NOMO-1 (cell line): ENCODE results near the gene ADCY1.

Experiments
- DNase-seq, 2 experiments: peaks; one replicate each; lab custom pipeline; 2025; ENCODE audit not compliant: unreplicated experiment in 2 of 2; lab: John Stamatoyannopoulos, UW

Gene ADCY1

DNA sequence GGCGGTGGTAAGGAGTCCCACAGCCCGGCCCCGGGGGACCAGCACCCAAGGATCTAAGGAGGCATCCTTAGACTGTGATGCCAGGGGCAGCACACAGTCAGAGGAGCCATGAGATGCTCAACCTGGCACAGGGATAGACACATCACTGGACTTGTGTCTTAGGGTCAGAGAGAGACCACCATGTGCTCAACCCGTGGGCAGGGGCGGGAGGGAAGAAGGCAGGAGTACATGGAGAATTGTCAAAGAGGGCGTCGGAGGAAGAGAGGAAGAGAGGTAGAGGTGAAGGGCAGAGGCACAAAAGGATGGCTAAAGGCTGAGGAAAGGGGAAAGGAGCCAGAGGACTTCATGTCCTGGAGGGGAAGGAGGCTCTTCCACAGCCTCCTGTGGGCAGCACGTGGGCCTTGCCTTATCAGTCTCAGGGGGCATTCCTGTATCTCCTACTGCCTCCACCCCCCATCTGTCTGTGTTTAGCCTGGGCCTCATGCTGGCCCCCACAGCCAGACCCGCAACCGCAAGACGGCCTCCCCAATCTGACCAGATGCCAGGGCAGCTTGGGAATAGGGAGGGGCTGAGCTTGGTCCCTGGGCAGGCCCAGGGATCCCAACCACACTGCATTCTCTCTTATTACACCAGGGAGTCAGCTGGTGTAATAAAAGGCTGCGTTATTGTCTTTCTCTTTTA is 2.2 kb downstream of the ADCY1 start:
- no peak for DNase-seq

DNA sequence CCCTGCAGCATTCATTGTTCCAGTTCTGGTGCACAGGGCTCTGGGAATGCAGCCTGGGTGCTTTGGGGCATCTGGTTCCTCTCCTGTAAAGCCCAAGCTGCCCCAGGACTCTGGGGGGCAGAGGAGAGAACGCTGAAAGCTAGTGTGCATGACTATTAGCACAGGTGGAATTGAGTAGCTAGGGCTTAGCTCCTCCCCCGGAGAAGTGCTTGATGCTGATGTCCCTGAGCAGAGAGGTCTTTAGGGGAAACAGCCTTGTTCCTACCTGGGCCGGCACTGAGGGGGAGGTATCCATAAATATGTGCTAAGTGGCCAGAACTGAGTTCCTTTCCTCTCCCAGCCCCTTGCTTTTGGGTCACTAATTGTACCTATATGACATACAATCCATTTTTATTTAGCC is 3.9 kb downstream of the ADCY1 start:
- no peak for DNase-seq

DNA sequence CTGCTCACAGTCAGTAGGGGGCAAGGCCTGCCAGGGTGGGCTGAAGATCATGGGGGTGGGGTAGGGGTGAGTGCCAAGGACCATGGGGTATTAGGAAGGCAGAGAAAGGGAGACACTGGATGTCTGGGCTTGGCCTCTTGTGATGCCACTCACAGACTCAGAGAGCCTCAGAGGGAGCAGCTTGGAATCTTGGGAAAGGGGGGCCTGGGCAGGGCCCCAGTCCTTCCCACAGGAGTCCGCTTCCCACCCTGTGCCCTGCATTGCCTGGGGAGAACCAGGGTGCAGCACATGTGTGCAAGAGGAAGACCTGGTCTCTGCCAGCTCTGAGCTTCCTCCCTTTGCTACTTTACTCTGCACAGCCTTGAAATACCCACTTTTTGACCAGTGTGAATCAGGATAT is 4.3 kb downstream of the ADCY1 start:
- no peak for DNase-seq

DNA sequence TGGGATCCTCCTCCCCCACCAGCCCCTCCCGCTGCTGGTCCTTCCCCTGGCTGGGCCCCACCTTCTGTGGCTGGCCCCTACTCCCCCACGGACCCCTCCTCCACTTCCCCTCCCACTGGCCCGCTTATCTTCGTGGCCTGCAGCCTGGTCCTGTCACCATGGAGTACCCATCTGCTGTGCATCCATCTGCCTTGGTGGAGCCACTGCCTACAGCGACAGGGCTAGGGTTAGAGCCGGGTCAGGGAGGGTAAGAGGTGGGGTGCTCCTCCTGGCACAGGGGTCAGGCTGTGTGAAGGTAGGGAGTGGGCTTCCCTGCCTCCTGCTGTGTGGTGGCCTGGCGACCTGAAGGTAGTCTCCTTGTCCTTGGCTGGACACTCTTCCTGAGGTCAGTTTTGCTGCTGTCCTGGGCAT is 5.2 kb downstream of the ADCY1 start:
- DNase-seq: no peak

DNA sequence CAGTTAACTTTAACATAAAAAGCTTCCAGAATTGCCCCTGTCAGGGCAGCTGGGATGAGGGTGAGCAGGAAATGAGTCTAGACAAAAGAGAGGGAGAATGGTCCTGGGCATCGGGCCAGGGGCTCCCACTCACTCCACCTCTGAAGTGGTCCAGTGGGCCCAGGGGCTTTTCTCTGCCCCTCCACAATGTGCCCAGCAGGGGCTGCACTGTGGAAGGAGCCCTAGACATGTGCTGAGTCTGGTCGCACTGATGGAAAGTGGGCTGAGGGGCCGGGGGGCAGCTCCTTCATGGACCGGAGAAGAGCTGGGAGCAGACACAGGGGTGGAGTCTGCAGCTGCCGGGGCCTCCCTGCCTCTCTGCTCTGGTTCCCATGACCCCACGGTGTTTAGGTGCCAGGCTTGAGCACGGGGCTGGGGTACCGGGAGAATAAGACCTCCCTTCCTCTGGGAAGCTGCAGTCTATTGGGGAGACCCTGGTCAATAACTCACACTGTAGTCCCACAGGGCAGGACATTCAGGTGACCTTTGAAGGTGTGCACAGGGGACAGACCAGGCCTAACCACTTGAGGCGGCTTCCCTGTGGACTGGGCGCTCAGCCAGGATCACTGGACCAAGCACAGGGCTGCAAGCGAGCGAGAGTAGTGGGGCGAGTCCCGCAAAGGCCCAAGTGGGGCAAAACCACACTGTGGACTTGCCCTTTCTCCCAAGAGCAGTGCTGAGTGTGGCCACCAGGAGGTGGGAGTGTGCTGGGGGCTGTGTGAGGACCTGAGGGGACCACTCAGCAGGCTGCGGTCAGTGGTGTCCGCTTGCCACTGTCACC is 6.1 kb downstream of the ADCY1 start:
- DNase-seq: no peak

DNA sequence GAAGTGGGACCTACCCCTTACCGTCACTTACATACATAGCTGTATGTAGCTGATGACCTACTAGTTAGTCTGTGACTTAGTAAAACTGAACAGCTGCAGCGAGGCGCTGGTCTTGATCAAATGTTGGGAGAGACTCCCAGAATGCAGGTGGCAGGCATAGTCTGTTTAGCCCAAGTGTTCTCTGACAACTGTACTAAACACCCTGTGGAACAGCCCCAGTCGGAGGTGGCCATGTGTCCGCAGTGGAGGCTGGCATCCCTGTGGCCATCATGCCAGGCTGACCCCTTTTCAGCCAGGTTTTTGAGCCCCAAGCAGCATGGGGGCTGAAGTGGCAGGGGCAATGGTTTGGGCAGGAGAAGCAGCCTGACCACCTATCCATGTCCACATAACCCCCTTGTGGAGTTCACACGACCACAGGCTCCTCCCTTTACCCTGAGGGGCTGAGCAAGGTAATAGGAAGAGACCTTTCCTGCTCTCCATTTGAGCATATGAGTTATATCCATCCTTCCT is 7.2 kb downstream of the ADCY1 start:
- DNase-seq: no peak

DNA sequence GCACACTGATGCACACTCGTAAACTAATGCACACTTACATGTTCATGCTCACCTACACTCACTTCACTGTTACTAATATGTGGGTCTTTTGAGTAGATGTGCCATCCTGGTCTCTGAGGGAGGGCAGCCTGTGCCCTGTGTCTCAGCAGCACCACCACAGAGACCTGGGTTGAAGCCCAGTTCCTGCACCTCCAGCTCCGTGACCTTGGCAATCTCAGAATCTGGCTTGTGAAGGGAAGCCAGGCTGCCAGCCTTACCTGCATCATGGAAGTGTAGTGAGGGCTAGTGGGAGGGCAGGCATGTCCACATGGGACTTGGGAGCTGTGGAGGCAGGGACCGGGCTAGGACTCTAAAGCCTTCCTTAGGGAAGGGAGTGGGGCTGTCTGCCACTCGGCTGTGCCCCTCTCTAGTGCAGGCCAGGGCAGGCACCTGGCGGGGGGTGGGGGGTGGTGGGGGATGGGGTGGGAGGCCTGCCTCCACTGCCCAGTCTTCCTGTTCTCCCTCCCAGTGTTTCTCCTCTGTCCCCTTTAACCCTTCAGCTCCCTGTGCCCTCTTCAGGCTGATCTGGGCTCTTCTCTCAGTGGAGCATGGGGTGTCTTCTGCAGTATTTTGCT is 8.1 kb downstream of the ADCY1 start:
- DNase-seq: no peak

DNA sequence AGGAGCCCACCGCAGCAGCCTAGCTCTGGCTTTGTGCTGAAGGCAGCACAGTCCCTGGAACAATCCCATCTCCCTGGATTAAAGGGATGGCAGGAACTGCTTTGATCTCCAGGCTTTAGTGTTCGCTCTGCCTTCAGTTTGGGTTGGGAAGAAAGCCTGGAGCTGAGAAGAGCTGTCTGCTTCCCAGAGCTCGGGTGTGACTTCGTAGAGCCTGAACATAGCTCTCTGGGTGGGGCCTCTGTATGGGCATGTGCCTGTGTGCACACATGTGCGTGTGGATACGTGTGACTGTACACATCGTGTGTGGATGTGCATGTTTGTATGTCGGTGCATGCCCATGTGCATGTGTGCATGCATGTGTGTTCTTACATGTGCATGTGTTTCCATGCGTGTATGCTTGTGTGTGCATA is 8.7 kb downstream of the ADCY1 start:
- DNase-seq: no peak

DNA sequence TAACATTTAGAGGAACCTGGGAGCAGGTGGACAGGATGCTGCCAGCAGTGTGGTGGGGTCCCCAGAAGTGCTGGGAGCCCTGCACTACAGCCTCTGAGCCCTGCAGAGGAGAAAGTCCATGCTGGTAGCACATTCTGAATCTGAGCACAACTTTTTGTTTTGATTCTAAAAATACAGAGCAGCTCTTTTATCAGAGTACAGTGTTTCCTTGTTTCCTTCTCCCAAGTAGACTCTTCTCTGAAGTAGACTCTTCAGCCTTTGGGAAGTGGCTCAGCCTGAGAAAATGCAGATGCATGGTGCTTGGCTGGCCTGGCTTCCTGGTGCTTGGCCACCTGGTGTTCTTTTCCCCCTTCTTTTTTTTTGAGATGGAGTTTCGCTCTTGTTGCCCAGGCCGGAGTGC is 9.1 kb downstream of the ADCY1 start:
- no peak for DNase-seq

DNA sequence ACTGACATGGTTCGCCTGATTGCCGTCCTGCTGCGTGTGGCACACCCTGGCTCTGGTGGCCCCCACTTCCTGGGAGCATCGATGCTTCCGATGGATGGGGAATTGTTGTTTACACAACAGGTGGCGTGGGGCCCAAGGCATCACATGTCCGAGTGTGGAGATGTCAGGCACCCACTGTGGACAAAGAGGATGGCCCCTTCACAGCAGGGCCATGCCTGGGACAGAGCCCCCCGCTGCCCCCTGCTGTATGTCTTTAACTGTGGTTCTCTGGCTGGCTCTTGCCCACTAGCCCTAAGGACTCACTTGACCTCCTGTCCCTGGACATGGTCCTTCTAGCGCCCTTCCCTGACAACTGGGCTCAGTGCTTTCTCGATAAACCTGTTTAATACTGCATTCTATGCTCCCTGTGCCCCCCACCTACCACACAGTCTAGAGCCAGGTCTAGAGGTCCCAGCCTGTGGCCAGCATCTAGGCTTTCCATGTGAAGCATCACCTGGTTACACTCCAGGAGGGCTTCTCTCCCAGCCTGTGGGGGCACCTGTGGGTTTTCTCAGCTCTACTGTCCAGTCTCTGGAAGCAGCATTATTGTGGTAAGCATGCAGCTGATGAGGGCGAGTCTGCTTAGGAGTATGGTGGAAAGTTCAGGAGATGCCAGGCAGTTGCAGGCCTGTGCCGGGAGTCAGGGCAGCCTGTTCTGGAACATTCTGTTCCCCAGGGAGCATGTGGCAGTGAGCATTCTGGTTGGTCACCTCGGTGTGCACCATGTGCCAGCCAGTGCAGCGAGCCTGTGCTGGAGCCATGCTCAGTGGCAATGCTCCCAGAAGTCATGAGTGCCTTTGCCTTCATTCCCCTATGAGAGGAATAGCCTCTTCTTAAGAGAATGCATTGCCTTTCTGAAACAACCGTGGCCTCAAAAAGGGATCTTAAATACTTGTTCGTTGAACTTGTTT is 10.4 kb downstream of the ADCY1 start:
- no peak for DNase-seq

DNA sequence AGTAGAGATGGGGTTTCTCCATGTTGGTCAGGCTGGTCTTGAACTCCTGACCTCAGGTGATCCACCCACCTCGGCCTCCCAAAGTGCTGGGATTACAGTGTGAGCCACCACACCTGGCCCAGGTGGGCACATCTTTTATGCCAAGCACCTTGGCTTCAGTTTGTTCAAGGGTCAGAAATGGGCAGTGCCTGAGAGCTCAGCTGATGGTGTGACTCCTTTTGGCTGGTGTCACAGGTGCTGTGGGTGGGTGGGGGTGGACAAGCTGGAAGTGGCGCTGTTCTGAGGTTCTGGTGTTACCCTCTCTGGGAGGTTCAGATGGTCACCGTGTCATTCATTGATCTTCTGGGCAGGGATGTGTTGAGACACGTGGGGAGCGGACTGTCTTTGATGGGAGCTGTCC is 11.5 kb downstream of the ADCY1 start:
- no peak for DNase-seq

DNA sequence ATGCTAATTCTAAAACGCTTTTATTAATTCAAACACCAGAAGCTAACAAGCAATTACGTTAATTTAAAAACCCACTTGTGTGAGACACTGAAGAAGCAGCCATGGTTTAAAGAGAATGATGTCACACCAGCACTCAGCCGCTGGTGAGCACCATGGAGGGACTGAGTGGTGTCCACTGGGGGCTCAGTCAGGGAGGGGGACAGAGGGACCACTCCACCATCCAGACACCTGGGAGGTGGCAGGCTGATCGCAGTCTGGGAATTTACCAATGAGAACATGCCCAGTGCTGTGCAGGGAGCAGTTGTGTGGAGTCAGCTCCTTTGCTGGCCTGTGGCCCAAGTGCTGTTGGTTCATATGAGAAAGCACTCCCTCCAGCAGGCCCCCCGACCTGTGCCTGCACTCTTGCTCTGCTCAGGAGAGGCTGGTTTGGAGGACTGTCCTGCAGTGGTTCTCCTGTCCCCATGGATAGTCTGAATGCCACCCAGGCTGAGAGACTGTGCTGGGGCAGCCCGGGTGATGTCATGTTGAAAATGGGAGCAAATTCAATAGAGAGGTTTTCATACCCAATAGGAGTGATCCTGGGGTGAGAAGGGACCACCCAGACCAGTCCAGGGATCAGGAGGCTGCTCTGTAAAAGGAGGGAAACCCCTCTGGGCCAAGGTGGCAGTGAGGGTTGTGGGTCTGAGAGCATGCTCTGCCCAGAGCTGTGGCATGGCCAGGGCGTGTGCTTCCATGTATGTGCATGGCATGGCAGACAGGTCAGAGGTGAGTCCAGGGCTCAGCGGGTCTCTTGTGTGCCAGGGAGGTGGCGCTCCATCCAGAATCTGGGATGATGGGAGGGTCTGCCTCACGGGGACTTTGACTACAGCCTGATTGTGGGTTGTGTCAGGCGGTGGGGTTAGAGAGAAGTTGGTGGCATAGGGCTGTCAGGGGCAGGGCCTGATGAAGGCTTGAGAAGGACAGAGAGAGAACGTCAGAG is 12.7 kb downstream of the ADCY1 start:
- DNase-seq: no peak

DNA sequence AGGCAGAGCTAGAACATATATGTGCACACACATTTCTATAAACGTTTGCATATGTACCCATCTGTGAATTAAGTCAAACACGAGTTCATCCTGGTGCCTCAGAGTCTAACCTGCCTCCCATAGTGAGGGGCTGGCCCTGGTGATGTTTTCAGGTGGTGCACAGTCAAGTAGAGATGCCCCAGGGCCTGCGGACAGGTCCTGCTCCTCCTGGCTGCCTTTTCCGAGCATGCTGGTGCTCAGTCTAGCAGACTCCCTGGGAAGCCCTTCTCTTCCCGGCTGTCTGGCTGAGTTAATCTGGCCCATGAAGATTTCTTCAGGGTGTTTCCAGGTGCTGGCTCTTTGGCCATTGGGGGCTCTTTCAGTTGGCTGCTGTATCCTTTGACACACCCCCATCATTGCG is 14.3 kb downstream of the ADCY1 start:
- DNase-seq: no peak

DNA sequence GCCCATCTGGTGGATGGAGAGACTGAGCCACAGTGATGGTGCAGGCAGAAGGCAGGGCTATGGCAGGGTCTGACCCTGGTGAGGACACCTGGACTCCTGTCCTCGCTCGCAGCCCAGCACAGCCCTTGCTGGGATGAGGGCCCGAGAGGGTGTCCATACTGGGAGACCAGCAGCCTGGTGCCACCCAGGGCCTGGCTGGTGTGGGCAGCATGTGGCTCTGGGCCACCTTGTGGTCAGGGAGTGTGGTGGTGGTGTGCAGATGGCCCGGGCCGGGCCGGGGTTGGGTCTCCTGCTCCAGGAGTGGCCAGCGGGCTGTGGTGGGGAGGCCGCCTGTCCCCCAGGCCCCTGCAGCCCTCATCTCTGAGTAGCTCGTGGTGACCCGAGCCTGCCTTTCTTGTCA is 14.9 kb downstream of the ADCY1 start:
- DNase-seq: no peak

DNA sequence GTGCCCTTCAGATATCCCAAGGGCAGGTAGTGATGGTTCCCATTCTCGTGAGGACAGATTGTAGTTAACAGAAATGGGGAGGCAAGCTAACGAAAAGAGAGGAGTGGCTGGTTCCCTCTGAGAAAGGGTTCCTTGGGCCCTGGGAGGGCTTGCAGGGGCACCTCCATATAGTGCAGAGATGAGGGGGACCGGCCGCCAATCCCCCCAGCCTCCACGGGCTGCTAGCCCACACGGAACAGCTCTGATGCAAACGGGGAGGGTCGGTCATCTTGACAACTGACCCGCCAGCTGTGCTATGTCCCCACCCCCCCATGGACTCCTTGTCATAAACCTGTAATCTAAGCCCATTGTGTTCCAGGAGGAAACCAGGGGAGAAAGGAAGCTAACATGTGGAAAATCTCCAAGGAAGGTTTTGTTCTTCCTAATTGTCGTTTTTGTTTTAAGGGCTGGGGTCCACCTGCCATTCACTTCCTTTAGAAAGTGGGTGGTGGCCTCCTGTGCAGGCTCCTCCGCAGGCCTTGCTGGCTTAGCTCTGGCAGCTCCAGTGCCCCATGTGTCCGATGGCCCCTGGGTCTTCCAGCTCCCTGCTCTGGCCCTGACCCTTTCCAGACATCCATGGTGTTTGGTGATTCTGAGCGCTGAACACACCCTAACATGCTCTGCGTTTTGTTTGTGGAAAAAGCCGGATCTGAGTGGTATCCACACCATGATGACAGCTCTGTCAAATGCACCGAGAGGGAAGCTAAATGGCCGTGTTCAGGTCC is 15.9 kb downstream of the ADCY1 start:
- no peak for DNase-seq

DNA sequence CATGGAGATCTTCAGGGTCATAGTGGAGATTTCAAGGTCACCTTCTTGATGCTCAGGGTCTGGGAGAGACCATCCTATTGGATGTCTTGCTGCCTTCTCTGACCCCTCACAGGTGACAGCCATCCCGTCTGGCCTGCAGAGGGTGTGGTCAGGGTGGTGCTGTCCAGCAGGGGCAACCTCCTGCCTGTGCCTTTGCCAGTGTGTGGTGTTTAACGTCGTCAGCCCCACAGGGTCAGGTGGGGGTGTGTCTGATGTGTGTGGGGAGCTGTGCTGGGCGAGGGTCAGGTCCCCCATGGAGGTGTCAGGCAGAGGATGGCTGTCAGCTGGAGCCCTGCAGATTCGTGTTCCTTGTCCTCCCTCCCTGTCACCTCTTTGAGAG is 16.5 kb downstream of the ADCY1 start:
- no peak for DNase-seq

DNA sequence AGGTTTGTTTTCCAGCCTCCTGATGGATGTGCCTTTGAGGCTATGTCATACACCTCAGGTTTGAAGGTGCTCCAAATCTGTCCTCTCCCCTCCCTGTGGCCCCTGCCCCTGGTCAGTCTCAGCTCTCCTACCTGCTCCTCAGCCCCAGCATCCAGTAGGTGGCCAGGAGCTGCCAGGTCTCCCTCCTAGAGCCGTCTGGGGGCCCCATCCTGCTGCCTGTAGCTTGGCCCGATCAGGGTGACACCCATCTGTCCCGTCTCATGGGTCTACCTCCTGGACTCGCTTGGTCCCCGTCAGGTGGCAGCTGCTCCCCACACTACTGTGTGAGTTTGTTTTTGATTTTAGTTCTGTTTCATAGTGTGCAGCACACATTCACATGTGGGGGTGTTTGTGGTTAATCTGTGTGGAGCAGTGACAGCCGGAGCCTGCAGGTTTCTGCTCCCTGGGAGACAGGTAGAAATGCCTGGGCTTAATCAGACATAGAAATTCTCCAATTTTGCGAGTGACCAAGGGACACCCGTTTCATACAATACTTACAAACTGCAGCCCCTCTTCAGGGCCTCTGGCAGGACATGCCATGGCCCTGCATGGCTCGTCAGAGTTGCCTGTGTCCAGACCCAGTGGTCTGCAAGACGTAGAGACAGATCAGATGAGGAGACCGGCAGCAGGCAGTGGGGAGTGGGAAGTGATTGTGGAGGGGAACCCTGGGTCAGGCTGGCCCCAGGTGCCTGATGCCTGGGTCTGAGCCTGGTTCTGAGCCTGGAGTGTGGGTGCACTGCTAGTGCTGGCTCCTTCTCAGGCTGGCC is 17.1 kb downstream of the ADCY1 start:
- no peak for DNase-seq
